Measurements from ENCODE around the gene RBM47. TPM values are rescaled to one million over a fixed set of nuclear protein-coding genes. Genes with fewer than 3 reads are reported as not detected.

Gene RBM47
- total and polyA plus RNA-seq, 2 of the 4 experiments (the other 2 are of a cell fraction), result 0.44 to 1.1 TPM

DNA sequence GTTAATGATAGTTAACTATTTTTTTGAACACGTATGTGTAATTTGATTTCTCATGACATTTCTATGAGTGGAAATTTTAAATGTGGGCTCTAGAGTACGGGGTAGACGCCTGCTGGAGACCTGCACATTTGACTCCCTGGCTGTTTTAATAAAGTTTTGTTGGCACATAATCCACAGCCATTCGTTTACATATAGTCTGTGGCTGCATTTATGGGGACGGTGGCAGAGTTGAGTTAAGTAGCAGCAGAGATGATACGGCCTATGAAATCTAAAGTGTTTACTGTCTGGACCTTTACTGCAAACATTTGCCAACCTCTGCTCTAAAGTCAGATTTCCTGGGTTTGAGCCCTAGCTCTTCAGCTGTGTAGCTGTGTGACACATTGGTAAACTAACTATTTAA is 175.8 kb downstream of the RBM47 start:
- in situ Hi-C loops (cut with MboI; ENCODE audit: low sequenced_read_pairs), result no loop called here

More for the DNA sequence above, 175.8 kb downstream of the RBM47 start:
- Histone ChIP-seq H2AK9ac (replicated peaks; ENCODE audit: low read depth, low read length, poor library complexity) (no peak overlapping the region), H3K4me1 (ENCODE audit: control insufficient read depth, insufficient read depth, low read length) (no peaks in the 10 kb centered on the region), H3K9ac (ENCODE audit: low read depth, low read length) (no peak overlapping the region), H2BK20ac (ENCODE audit: low read depth, low read length) (no peak overlapping the region), H3K4me3 (ENCODE audit: insufficient read depth, low read depth, low read length) (no peak overlapping the region), H3K18ac (ENCODE audit: low read depth, low read length) (no peak overlapping the region), H3K27me3 (ENCODE audit: control insufficient read depth, insufficient read depth, low read length) (no peaks in the 10 kb centered on the region), H3K36me3 (ENCODE audit: control insufficient read depth, insufficient read depth, low read length) (no peaks in the 10 kb centered on the region), H4K5ac (ENCODE audit: low read depth, low read length) (no peak overlapping the region), H2AK5ac (ENCODE audit: low read depth, low read length) (no peak overlapping the region), H3K14ac (replicated peaks; ENCODE audit: low read depth, low read length) (no peak overlapping the region), H3K9me3 (ENCODE audit: control insufficient read depth, insufficient read depth, low read length) (no peaks in the 10 kb centered on the region), H3K4ac (ENCODE audit: low read depth, low read length) (no peak overlapping the region), H2AFZ (replicated peaks; ENCODE audit: low read length, poor library complexity) (no peak overlapping the region), H4K8ac (ENCODE audit: low read depth in 2 of 2, low read length in 2 of 2) (no peak overlapping the region), H3K4me2 (ENCODE audit: low read depth, low read length) (no peak overlapping the region), H3K27ac (ENCODE audit: insufficient read depth, low read length) (no peak overlapping the region), H2BK120ac (ENCODE audit: low read depth, low read length) (no peak overlapping the region), H3K9me1 (ENCODE audit: insufficient read depth, low read length) (no peaks in the 10 kb centered on the region; the same call in 1 of the 2 replicates), H4K20me1 (ENCODE audit: insufficient read depth, low read length) (no peaks in the 10 kb centered on the region), H3K56ac (ENCODE audit: extremely low read depth, insufficient read depth, low read length) (no peak overlapping the region), H3K79me1 (ENCODE audit: low read depth in 1 of 2, low read length in 2 of 2) (no peaks in the 10 kb centered on the region), H2BK15ac (ENCODE audit: low read depth, low read length) (no peak overlapping the region; the same call in 2 of the 3 replicates), H4K91ac (ENCODE audit: insufficient read depth, low read depth, low read length) (no peak overlapping the region), H3K23ac (ENCODE audit: low read depth, low read length) (no peak overlapping the region), H2BK5ac (ENCODE audit: low read depth, low read length, poor library complexity, severe bottlenecking) (no peak overlapping the region)
- ChIA-PET CTCF (no interaction called here), POLR2A (ENCODE audit: unreplicated experiment) (no interaction called here)
- dilution Hi-C loops (cut with HindIII; ENCODE audit: low sequenced_read_pairs, unreplicated experiment), result no loop called here
- DNase-seq, result no peak
- no peak for ATAC-seq (ENCODE audit: low read depth)
- no TSS peak for BruUV-seq (replicated peaks)
- no CpG with 5 or more reads among the region's 6 CpGs for WGBS, 2 experiments (ENCODE audit: extremely low coverage in 2 of 2, insufficient read length in 1 of 2)
- TF ChIP-seq MAFK (IDR thresholded peaks at IDR 0.05; ENCODE audit: low read depth, low read length) (no peak), RFX5 (IDR thresholded peaks at IDR 0.05; ENCODE audit: low read depth, low read length) (no peak), MXI1 (IDR thresholded peaks at IDR 0.05; ENCODE audit: borderline replicate concordance, low read depth, low read length) (no peak), RAD21 (IDR thresholded peaks at IDR 0.05; ENCODE audit: low read length) (no peak), CHD1 (IDR thresholded peaks at IDR 0.05; ENCODE audit: low read depth, low read length) (no peak), SMC3 (IDR thresholded peaks at IDR 0.05; ENCODE audit: low read depth, low read length) (no peak), MAZ (IDR thresholded peaks at IDR 0.05; ENCODE audit: borderline replicate concordance, low read depth, low read length) (no peak), USF2 (IDR thresholded peaks at IDR 0.05; ENCODE audit: low read depth, low read length) (no peak), BHLHE40 (IDR thresholded peaks at IDR 0.05; ENCODE audit: low read depth, low read length) (no peak), CEBPB (IDR thresholded peaks at IDR 0.05; ENCODE audit: low read depth, low read length) (no peak), NFE2L2 (IDR thresholded peaks at IDR 0.05; ENCODE audit: low read depth, low read length) (no peak), RCOR1 (IDR thresholded peaks at IDR 0.05; ENCODE audit: insufficient replicate concordance, low read length) (no peak)
- TF ChIP-seq, protein P1, sequence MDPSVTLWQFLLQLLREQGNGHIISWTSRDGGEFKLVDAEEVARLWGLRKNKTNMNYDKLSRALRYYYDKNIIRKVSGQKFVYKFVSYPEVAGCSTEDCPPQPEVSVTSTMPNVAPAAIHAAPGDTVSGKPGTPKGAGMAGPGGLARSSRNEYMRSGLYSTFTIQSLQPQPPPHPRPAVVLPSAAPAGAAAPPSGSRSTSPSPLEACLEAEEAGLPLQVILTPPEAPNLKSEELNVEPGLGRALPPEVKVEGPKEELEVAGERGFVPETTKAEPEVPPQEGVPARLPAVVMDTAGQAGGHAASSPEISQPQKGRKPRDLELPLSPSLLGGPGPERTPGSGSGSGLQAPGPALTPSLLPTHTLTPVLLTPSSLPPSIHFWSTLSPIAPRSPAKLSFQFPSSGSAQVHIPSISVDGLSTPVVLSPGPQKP (IDR thresholded peaks at IDR 0.05; ENCODE audit: borderline replicate concordance, low read depth, low read length), result no peak
- TF ChIP-seq, protein P2, sequence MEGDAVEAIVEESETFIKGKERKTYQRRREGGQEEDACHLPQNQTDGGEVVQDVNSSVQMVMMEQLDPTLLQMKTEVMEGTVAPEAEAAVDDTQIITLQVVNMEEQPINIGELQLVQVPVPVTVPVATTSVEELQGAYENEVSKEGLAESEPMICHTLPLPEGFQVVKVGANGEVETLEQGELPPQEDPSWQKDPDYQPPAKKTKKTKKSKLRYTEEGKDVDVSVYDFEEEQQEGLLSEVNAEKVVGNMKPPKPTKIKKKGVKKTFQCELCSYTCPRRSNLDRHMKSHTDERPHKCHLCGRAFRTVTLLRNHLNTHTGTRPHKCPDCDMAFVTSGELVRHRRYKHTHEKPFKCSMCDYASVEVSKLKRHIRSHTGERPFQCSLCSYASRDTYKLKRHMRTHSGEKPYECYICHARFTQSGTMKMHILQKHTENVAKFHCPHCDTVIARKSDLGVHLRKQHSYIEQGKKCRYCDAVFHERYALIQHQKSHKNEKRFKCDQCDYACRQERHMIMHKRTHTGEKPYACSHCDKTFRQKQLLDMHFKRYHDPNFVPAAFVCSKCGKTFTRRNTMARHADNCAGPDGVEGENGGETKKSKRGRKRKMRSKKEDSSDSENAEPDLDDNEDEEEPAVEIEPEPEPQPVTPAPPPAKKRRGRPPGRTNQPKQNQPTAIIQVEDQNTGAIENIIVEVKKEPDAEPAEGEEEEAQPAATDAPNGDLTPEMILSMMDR (conservative IDR thresholded peaks at IDR 0.05; ENCODE audit: low read depth, low read length), result no peak
- intact Hi-C loops (cut with micrococcal nuclease), result no loop called here
